Posterior vena cava (tissue), 2 donors: ENCODE data around the gene CLCN1. TPM values are rescaled to one million over a fixed set of nuclear protein-coding genes. Genes with fewer than 3 reads are reported as not detected.
A peak's percentile ranks its signal among the peaks of the same experiment; 100 is the strongest.
"Not testable (repeated sequence)": the region's sequence is repeated elsewhere in the genome, so short reads cannot be mapped to it uniquely, and the experiment has no call there.

Experiments
- DNase-seq: peaks from one replicate; pipeline ENCODE4 v3.0.0-alpha.2; 2020; ENCODE audit warnings: low spot score
- intact Hi-C, 2 donors: fragments of 100-400 bp; cut with DNase I; formaldehyde crosslinking; loops; one replicate each; pipeline versions ENCODE4 v1.14.1 to v1.14.2; 2022 to 2023
- total RNA-seq, 2 donors: library from RNA; stranded (reverse); fragmentation: NEBNext Ultra II Directional; extraction: Animal tissue kit (Norgen Biotek cat#: 25700); gene quantifications; one replicate each; pipeline ENCODE4 v1.2.1, GENCODE V29; 2021
- donor health status: DM: yes; HTN: yes; CAD: no.
- donor health status: DM: yes; HTN: yes; CAD: no.

CLCN1 gene
- total RNA-seq, 2 donors from 2014 or later: 0.05 TPM; not detected in 1

- intact Hi-C loops: loop anchor here in 1 of 2 donors (10.0 kb wide), 1 partner anchor 45 kb away; no protein-coding TSS in a partner anchor
Measured at GRCh38 chr7:143289888-143290287, 26.0 kb upstream of the CLCN1 start.

DNA sequence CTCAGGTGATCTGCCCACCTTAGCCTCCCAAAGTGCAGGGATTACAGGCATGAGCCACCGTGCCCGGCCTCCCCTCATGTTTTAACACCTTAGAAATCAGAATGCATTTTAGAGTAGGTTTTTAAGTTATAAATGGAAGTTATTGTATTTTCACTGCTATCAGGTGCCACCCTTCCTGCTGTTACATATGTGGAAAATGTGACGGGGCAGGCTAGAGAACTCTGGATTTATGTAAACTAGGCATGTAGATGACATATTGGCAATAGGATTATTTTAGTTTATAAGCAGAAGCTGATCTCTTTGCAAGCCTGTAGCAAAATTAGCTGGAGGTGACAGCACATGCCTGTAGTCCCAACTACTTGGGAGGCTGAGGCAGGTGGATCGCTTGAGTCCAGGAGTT is 25.6 kb upstream of the CLCN1 start:
- intact Hi-C loops: loop anchor here in 1 of 2 donors (10.0 kb wide), 1 partner anchor 45 kb away; no protein-coding TSS in a partner anchor
- DNase-seq: no peak

More at GRCh38 chr7:143289888-143290287, 26.0 kb upstream of the CLCN1 start:
- DNase-seq: not testable (repeated sequence)

DNA sequence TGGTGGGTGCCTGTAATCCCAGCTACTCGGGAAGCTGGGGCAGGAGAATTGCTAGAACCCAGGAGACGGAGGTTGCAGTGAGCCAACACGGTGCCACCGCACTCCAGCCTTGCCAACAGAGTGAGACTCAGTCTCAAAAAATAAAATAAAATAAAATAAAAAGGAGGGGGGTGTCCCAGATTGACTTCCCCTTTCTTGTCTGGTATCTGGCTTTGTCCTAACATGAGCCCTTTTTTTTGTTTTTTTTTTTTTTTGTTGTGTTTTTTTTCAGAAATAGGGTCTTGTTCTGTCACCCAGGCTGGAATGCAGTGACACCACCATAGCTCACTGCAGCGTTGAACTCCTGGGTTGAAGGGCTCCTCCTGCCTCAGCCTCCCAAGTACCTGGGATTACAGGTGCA is 23.0 kb upstream of the CLCN1 start:
- intact Hi-C loops: loop anchor here in 1 of 2 donors (10.0 kb wide), 1 partner anchor 48 kb away; no protein-coding TSS in a partner anchor
- no peak for DNase-seq

DNA sequence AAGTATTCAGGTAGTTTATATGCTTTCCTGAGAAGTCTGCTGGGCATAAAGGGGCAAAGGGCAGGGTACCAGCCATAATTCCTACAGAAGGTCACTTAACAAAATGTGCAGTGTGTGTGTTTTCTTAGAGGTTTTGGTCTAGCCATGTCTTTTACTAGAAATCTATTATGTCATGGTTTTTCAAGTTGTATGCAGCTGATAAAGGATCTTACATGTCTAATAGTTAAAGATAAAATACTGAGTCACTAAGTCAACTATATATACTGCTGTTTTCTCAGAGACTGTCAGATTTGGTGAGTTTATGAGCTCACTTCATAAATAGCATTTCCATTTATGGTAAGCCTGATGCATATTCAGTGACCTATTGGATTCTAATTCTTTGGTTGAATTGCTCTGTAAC is 20.0 kb upstream of the CLCN1 start:
- no peak for DNase-seq
- intact Hi-C loops: loop anchor here in 1 of 2 donors (10.0 kb wide), 1 partner anchor 51 kb away; no protein-coding TSS in a partner anchor

DNA sequence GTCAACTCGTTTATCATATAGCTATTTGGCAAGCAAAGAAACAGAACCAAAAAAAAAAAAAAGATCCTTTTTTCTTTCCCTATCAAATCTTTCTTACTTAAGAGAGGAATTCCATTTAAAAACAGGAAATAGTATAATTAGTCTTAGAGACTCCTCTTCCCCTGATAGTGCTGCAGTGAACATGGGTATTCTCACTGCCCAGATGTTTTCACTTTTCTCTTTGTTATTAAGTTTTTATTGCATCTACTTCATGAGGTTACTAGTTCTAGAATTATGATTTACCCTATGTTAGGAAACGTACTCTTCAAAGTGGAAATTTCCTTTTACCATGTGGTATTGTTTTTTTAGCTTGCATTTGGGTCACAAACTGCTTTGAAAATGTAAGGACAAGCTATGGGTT is 19.2 kb upstream of the CLCN1 start:
- DNase-seq: no peak
- intact Hi-C loops: loop anchor here in 1 of 2 donors (10.0 kb wide), 1 partner anchor 52 kb away; no protein-coding TSS in a partner anchor

DNA sequence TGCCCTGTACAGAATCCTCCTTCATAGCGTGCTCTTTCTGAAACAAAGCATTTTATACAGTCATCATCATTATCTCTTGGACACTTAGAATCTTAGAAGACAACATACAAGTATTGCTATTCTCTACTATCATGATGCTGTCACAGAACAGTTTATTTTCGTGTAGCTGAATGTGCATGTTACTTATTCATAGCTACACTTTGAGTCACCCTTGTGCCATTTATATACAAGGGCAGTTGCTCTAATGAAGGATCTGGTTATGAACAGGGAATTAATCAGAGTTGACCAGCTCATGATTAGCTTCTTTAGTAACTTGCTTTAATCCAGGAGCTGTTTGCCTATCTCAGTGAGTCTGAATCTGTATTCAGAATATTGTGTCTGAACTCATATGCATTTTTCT is 16.6 kb upstream of the CLCN1 start:
- intact Hi-C loops: loop anchor here in 1 of 2 donors (10.0 kb wide), 1 partner anchor 55 kb away; no protein-coding TSS in a partner anchor
- no peak for DNase-seq

GRCh38 chr7:143299840-143300239 is 16.1 kb upstream of the CLCN1 start:
- DNase-seq: no peak

GRCh38 chr7:143300959-143301935 is 14.7 kb upstream of the CLCN1 start:
- DNase-seq: no peak
- intact Hi-C loops: no loop called here

More at GRCh38 chr7:143299840-143300239, 16.1 kb upstream of the CLCN1 start:
- intact Hi-C loops: loop anchor here in 1 of 2 donors (10.0 kb wide), 1 partner anchor 55 kb away; no protein-coding TSS in a partner anchor

- DNase-seq: no peak
- intact Hi-C loops: no loop called here
Measured at GRCh38 chr7:143303733-143304132, 12.2 kb upstream of the CLCN1 start.

GRCh38 chr7:143304938-143305337 is 11.0 kb upstream of the CLCN1 start:
- DNase-seq: no peak
- intact Hi-C loops: no loop called here

DNA sequence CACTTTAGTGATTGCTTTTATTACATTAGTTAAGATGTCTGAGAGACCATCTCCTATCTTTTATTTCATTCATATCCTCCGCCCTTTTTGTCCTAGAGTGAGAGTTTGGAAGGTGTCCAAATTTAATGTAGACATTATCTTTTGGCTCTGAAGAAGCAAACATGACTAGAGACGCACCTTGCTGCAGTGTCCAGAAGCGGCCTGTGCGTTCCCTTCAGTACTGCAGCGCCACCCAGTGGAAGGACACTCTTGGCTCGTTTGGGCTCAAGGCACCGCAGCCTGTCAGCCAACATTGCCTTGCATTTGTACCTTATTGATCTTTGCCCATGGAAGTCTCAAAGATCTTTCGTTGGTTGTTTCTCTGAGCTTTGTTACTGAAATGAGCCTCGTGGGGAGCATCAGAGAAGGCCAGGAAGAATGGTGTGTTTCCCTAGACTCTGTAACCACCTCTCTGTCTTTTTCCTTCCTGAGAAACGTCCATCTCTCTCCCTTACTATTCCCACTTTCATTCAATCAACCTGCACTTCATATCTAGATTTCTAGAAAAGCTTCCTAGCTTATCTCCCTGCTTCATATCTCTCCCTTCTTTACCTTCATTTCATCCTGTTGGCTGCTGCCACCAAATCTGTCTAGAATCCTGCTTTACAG is 10.4 kb upstream of the CLCN1 start:
- intact Hi-C loops: no loop called here
- DNase-seq: peak; percentile 92

GRCh38 chr7:143308632-143309031 is 7.3 kb upstream of the CLCN1 start:
- DNase-seq: no peak
- intact Hi-C loops: no loop called here

DNA sequence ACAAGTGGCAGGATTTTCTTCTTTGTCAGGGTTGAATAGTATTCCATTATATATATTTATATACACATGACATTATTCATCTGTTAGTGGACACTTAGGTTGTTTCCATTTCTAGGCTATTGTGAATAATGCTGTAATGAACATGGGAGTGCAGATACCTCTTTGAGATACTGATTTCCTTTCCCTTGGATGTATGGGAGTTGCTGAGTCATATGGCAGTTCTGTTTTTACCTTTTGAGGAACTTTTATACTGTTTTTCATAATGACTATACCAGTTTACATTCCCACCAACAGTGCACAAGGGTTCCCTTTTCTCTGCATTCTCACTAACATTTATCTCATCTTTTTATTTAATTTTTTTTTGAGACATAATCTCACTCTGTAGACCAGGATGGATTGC is 1.8 kb upstream of the CLCN1 start:
- DNase-seq: no peak
- intact Hi-C loops: no loop called here

DNA sequence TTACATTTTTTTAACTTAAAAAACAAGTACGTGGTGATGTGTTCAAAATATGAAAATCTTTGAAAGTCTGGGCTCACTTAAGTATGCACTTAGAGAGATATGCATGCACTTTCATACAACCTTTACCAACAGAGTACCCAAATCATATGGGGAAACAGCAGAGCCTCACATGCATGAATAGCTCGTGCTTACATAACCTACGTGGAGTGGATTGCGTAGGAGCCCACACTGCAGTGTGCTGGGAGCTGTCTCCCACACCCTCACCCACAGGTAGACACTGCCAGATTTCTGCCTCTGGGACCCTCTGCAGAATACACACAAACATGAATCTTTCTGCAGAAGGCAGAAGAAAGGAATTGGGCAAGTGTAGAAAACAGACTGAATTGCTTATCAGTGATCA is 581 bp downstream of the CLCN1 start:
- intact Hi-C loops: no loop called here
- DNase-seq: no peak

DNA sequence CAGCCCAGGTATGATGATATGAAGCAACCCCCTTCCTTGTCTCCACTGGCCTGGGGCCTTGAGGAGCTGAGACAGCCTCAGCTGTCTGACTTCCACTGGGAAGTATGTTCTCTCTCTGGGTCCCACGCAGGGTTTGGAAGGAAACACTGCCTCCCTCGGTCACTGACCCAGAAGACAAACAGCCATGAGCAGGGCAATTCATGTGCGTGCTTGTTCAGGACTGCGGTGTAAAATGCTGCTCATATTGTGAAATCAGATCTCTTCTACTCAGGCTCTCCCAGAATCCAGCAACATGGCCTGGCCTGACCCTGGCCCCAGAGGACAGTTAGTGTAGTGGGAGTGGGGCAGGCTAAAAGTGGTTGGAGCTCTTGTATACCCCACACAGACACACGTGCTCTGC is 2.8 kb downstream of the CLCN1 start:
- DNase-seq: no peak
- intact Hi-C loops: no loop called here

DNA sequence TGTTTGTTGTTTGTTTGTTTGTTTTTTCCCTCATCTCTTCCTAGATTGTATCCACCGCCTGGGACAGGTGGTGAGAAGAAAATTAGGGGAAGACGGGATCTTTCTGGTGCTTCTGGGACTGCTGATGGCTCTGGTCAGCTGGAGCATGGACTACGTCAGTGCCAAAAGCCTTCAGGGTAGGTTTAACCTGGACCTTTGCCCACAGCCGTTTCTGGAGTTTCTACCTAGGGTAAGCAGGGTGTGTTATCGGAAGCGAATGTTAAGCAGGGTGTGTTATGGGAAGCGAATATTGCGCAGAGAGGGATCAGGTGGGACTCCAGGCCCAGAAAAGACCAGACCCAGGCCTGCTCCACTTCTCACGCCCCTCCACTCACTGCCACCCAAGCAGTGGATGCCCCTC is 4.7 kb downstream of the CLCN1 start:
- intact Hi-C loops: loop anchor here in 1 of 2 donors (10.0 kb wide), 1 partner anchor 94 kb away; no protein-coding TSS in a partner anchor
- DNase-seq: no peak

DNA sequence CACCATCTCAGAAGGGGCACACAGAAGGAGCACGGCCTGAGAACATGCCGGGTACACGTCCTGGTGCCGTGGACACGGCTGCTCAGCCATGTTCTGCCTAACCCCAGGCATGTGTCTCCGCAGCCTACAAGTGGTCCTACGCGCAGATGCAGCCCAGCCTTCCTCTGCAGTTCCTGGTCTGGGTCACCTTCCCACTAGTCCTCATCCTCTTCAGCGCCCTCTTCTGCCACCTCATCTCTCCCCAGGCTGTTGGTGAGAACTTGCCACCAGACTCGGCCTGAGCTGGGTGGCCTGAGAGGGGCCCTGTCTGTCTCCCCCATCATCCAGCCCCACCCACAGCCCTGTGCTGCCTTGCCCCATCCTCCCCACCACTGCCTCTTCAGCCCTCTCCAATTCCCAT is 5.3 kb downstream of the CLCN1 start:
- intact Hi-C loops: loop anchor here in 1 of 2 donors (10.0 kb wide), 1 partner anchor 94 kb away; no protein-coding TSS in a partner anchor
- no peak for DNase-seq

- DNase-seq: no peak
- intact Hi-C loops: loop anchor here in 1 of 2 donors (10.0 kb wide), 1 partner anchor 93 kb away; no protein-coding TSS in a partner anchor
Measured at GRCh38 chr7:143321734-143322133, 5.8 kb downstream of the CLCN1 start.

DNA sequence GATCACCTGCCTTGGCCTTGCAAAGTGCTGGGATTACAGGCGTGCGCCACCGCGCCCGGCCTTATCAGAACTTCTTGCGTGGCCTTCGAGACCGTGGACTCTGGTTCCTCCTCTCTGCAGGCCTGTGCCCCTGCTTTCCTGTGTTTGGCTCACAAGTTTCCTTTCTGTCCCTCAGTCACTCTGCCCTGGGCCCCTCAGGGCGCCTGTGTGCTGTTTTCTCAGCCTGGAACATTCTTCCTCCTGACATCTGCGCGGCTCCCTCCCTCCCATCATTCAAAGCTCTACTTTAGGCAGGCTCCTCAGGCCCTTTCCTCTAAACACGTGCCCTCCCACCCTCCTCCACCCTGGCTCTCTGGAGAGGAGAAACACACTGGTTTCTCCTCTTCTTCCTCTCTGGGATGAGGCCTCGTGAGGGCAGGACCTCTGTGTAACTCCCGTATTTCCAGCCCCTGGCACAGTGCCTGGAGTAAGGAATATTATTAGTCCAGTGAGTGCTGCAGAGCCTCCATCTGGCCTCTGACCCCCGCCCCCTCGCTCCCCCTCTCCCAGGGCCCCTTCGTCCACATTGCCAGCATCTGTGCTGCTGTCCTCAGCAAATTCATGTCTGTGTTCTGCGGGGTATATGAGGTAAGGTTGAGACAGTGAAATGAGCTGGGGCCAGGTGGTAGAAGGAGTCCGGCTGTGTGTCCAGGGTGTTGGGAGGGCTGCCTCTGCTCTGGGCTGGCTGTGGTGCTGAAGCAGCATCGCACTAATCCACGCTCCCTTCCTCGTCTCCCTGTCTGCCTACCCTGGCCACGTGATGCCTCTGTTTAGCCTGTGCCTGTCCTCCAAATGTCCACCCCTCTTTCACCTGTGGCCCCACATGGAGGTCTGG is 7.1 kb downstream of the CLCN1 start:
- intact Hi-C loops: loop anchor here in 1 of 2 donors (10.0 kb wide), 1 partner anchor 92 kb away; no protein-coding TSS in a partner anchor
- DNase-seq: no peak
